K562 (cell line): ENCODE data around the gene USP7. TPM values are rescaled to one million over a fixed set of nuclear protein-coding genes. Genes with fewer than 3 reads are reported as not detected.
A peak's percentile ranks its signal among the peaks of the same experiment; 100 is the strongest.

Experiments
- ASH1L ChIP-seq: fragments of 450-650 bp; IDR thresholded peaks from 2 replicates; pipeline ENCODE4 v1.6.1; 2018; ENCODE audit warnings: borderline replicate concordance, mild to moderate bottlenecking, low read depth; ENCODE audit not compliant: partially characterized antibody
- CHD2 ChIP-seq: IDR thresholded peaks from 2 replicates; pipeline ENCODE4 v1.6.1; 2011; ENCODE audit warnings: low read depth, low read length
- GTF2A2 ChIP-seq: IDR thresholded peaks from 2 replicates; pipeline ENCODE4 v1.6.1; 2016; ENCODE audit warnings: mild to moderate bottlenecking, missing genetic modification characterization, missing compliant biosample characterization
- HCFC1 ChIP-seq: IDR thresholded peaks from 2 replicates; pipeline ENCODE4 v1.6.1; 2012; ENCODE audit warnings: low read depth, low read length, improper control_type of control experiment
- KDM2B ChIP-seq: fragments of 250-450 bp; sonication (Bioruptor Pico); IDR thresholded peaks from 2 replicates; pipeline ENCODE4 v1.8.0; 2021; ENCODE audit warnings: mild to moderate bottlenecking, moderate library complexity
- KDM4B ChIP-seq, 2 experiments: fragments of 450-650 bp in 1 of 2; sonication (generic) in 1 of 2; IDR thresholded peaks; 2 replicates each; pipeline ENCODE4 v1.6.1; 2016 to 2017; ENCODE audit warnings: borderline replicate concordance in 2 of 2, antibody characterized with exemption in 1 of 2, low read depth in 1 of 2, mild to moderate bottlenecking in 1 of 2
- LARP7 ChIP-seq: fragments of 450-650 bp; IDR thresholded peaks from 2 replicates; pipeline ENCODE4 v1.6.1; 2016
- MAFG ChIP-seq: fragments of 450-650 bp; conservative IDR thresholded peaks from 2 replicates; pipeline ENCODE4 v1.6.1; 2016; ENCODE audit warnings: missing genetic modification characterization, missing compliant biosample characterization
- NCOA6 ChIP-seq: fragments of 450-650 bp; IDR thresholded peaks from 2 replicates; pipeline ENCODE4 v1.6.1; 2017; ENCODE audit warnings: mild to moderate bottlenecking
- RAD51 ChIP-seq: fragments of 450-650 bp; IDR thresholded peaks from 2 replicates; pipeline ENCODE4 v1.7.1; 2016; ENCODE audit warnings: low read depth, mild to moderate bottlenecking, borderline replicate concordance
- SIX5 ChIP-seq, 2 experiments: IDR thresholded peaks; 2 replicates each; pipeline ENCODE4 v1.6.1; 2011; ENCODE audit warnings: low read length in 2 of 2, borderline replicate concordance in 1 of 2, low read depth in 1 of 2, mild to moderate bottlenecking in 1 of 2, moderate library complexity in 1 of 2; ENCODE audit not compliant: insufficient read depth in 1 of 2
- SMARCA4 ChIP-seq: fragments of 450-650 bp; IDR thresholded peaks from 2 replicates; pipeline ENCODE4 v1.6.1; 2016
- SMARCA5 ChIP-seq: fragments of 450-650 bp; IDR thresholded peaks from 2 replicates; pipeline ENCODE4 v1.6.1; 2016
- SREBF1 ChIP-seq: fragments of 150-350 bp; IDR thresholded peaks from 2 replicates; pipeline ENCODE4 v1.6.1; 2014; ENCODE audit warnings: antibody characterized with exemption, low read depth, low read length, borderline replicate concordance
- TBP ChIP-seq: optimal IDR thresholded peaks from 2 replicates; pipeline ENCODE3; 2011; ENCODE audit warnings: low read depth, low read length, improper control_type of control experiment
- TRIM24 ChIP-seq, 2 experiments: fragments of 450-650 bp; IDR thresholded peaks; 2 replicates each; pipeline ENCODE4 v1.6.1; 2016
- ZFPM2 ChIP-seq: fragments of 250-450 bp; sonication (Bioruptor Pico); IDR thresholded peaks from 2 replicates; pipeline ENCODE4 v1.5.1; 2022; ENCODE audit warnings: mild to moderate bottlenecking
- ZNF263 ChIP-seq: sonication (generic); formaldehyde crosslinking; IDR thresholded peaks from 2 replicates; pipeline ENCODE4 v1.8.0; 2022; ENCODE audit warnings: mild to moderate bottlenecking, missing genetic modification reagents, borderline replicate concordance
- ZNF764 ChIP-seq: fragments of 250-450 bp; sonication (Bioruptor Pico); IDR thresholded peaks from 2 replicates; pipeline ENCODE4 v1.4.0; 2020; ENCODE audit warnings: low read depth, mild to moderate bottlenecking, moderate library complexity
- polyA plus RNA-seq, 8 experiments: library from polyadenylated mRNA; depleted of rRNA in 4 of 8; stranded (reverse) in 5 of 8; unstranded in 3 of 8; fragments of >200 nt; fragmentation: Nextera tagmentation in 2 of 8; fragmentation: Illumina TruSeq in 1 of 8; extraction: Ambion mirVana in 2 of 8; extraction: Trizol in 1 of 8; gene quantifications; 2 replicates each; pipeline versions ENCODE4 v1.2.1 to v1.2.3, GENCODE V29; 2011 to 2014; ENCODE audit warnings: inconsistent platforms in 1 of 8, missing spikeins in 1 of 8
- total RNA-seq, 7 experiments: library from RNA; depleted of rRNA in 6 of 7; stranded (reverse); fragments of >200 nt in 6 of 7; fragmentation: Illumina TruSeq in 2 of 7; extraction: Trizol in 2 of 7; gene quantifications; 2 replicates each; pipeline versions ENCODE4 v1.2.1 to v1.2.3, GENCODE V29; 2011 to 2021; ENCODE audit warnings: low replicate concordance in 1 of 7
- TF ChIP-seq, protein P1 (sequence below): fragments of 450-650 bp; IDR thresholded peaks from 2 replicates; pipeline ENCODE4 v1.6.1; 2016; ENCODE audit warnings: antibody characterized with exemption
- TF ChIP-seq, protein P2 (sequence below), 2 experiments: fragments of 450-650 bp; conservative IDR thresholded peaks; 2 replicates each; pipeline ENCODE4 v1.6.1; 2017; ENCODE audit warnings: mild to moderate bottlenecking in 2 of 2, moderate library complexity in 2 of 2
- TF ChIP-seq, protein P3 (sequence below): sonication (generic); formaldehyde crosslinking; IDR thresholded peaks from 2 replicates; pipeline ENCODE4 v1.8.1; 2023; ENCODE audit warnings: mild to moderate bottlenecking, missing genetic modification reagents
- TF ChIP-seq, protein P4 (sequence below), 3 experiments: IDR thresholded peaks in 2 of 3; conservative IDR thresholded peaks in 1 of 3; 2 replicates each; pipeline ENCODE4 v1.5.1; 2011 to 2012; ENCODE audit warnings: low read length in 3 of 3, mild to moderate bottlenecking in 3 of 3, control low read depth in 2 of 3, improper control_type of control experiment in 1 of 3, inconsistent platforms in 1 of 3, low read depth in 1 of 3, mixed read lengths in 1 of 3, moderate library complexity in 1 of 3; ENCODE audit not compliant: insufficient read depth in 2 of 3

USP7 gene
- total and polyA plus RNA-seq, 9 of the 15 experiments (the other 6 are each of a cell fraction or from before 2014, with no cell fraction given): 17.1 to 145 (median 57.9) TPM

DNA sequence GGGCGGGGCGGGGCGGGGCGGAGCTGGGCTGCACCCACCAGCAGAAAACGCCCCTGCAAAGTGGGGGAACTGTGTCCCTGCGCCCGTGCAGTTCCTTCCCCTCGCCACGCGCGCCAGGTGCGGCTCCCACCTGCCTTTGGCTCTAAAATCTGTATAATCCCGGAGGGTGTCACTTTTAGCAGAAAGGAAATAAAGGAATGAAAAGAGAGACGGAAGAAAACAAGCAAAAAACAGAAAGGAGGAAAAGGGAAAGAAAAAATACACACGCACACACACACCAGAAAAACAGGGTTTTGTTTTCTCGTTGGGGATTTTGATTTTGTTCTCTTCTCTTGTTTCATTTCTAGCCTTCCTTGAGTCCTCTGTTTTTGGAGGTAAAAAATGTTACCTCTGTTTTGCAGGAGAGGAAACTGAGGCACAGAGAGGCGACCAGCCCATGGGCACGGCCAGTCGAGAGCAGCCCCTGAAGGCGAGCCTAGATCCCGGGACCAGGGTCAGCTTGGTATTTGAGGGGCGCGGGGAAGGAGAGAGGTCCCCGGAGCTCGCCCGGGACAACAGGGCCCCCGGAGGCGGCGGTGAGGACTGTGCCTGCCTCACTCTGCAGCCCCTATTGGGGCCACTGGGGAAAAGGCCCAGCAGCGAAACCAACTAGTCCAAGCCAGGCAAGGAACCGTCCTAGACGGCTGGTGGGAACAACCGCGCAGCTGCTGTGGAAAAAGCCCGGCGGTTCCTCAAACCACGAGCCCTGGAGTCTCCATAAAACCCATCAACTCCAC is 94.3 kb downstream of the USP7 start (continued):
- TF ChIP-seq, protein P1, sequence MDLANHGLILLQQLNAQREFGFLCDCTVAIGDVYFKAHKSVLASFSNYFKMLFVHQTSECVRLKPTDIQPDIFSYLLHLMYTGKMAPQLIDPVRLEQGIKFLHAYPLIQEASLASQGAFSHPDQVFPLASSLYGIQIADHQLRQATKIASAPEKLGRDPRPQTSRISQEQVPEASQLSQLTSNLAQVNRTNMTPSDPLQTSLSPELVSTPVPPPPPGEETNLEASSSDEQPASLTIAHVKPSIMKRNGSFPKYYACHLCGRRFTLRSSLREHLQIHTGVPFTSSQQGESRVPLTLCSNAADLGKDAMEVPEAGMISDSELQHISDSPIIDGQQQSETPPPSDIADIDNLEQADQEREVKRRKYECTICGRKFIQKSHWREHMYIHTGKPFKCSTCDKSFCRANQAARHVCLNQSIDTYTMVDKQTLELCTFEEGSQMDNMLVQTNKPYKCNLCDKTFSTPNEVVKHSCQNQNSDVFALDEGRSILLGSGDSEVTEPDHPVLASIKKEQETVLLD: peak; percentile 59; the same call in 1 of the 2 replicates
- TF ChIP-seq TBP: no peak
- TF ChIP-seq ZFPM2 (CRISPR knock-in tag): no peak
- TF ChIP-seq KDM2B (CRISPR knock-in tag): 0 out of 2 replicates have a peak, but pooled peaks have one; percentile 15
- TF ChIP-seq SIX5 (IDR thresholded peaks at IDR 0.05; ENCODE audit: borderline replicate concordance in 1 of 2, insufficient read depth in 1 of 2, low read depth in 1 of 2, low read length in 2 of 2): no peak
- TF ChIP-seq ZNF263 (CRISPR knock-in tag): no peak
- no peak for TF ChIP-seq ASH1L
- TF ChIP-seq NCOA6: no peak
- TF ChIP-seq, protein P2, sequence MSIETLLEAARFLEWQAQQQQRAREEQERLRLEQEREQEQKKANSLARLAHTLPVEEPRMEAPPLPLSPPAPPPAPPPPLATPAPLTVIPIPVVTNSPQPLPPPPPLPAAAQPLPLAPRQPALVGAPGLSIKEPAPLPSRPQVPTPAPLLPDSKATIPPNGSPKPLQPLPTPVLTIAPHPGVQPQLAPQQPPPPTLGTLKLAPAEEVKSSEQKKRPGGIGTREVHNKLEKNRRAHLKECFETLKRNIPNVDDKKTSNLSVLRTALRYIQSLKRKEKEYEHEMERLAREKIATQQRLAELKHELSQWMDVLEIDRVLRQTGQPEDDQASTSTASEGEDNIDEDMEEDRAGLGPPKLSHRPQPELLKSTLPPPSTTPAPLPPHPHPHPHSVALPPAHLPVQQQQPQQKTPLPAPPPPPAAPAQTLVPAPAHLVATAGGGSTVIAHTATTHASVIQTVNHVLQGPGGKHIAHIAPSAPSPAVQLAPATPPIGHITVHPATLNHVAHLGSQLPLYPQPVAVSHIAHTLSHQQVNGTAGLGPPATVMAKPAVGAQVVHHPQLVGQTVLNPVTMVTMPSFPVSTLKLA (conservative IDR thresholded peaks at IDR 0.05): no peak
- TF ChIP-seq SMARCA4: peak; percentile 47
- TF ChIP-seq SMARCA5: peak; percentile 35; the same call in 1 of the 2 replicates
- no peak for TF ChIP-seq SREBF1
- TF ChIP-seq TRIM24 (IDR thresholded peaks at IDR 0.05): no peak
- no peak for TF ChIP-seq GTF2A2 (tag)
- TF ChIP-seq KDM4B (IDR thresholded peaks at IDR 0.05; ENCODE audit: borderline replicate concordance in 2 of 2, low read depth in 1 of 2): no peak
- TF ChIP-seq, protein P3, sequence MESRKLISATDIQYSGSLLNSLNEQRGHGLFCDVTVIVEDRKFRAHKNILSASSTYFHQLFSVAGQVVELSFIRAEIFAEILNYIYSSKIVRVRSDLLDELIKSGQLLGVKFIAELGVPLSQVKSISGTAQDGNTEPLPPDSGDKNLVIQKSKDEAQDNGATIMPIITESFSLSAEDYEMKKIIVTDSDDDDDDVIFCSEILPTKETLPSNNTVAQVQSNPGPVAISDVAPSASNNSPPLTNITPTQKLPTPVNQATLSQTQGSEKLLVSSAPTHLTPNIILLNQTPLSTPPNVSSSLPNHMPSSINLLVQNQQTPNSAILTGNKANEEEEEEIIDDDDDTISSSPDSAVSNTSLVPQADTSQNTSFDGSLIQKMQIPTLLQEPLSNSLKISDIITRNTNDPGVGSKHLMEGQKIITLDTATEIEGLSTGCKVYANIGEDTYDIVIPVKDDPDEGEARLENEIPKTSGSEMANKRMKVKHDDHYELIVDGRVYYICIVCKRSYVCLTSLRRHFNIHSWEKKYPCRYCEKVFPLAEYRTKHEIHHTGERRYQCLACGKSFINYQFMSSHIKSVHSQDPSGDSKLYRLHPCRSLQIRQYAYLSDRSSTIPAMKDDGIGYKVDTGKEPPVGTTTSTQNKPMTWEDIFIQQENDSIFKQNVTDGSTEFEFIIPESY (CRISPR knock-in tag): peak; percentile 90
- 0 out of 2 replicates have a peak, but pooled peaks have one; percentile 51 for TF ChIP-seq LARP7
- no peak for TF ChIP-seq MAFG (tag)
- no peak for TF ChIP-seq CHD2
- TF ChIP-seq ZNF764 (CRISPR knock-in tag): no peak
- TF ChIP-seq HCFC1: no peak
- no peak for TF ChIP-seq RAD51
- TF ChIP-seq, protein P4, sequence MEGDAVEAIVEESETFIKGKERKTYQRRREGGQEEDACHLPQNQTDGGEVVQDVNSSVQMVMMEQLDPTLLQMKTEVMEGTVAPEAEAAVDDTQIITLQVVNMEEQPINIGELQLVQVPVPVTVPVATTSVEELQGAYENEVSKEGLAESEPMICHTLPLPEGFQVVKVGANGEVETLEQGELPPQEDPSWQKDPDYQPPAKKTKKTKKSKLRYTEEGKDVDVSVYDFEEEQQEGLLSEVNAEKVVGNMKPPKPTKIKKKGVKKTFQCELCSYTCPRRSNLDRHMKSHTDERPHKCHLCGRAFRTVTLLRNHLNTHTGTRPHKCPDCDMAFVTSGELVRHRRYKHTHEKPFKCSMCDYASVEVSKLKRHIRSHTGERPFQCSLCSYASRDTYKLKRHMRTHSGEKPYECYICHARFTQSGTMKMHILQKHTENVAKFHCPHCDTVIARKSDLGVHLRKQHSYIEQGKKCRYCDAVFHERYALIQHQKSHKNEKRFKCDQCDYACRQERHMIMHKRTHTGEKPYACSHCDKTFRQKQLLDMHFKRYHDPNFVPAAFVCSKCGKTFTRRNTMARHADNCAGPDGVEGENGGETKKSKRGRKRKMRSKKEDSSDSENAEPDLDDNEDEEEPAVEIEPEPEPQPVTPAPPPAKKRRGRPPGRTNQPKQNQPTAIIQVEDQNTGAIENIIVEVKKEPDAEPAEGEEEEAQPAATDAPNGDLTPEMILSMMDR (IDR thresholded peaks at IDR 0.05 in 2 of 3, conservative IDR thresholded peaks at IDR 0.05 in 1 of 3; ENCODE audit: insufficient read depth in 2 of 3, low read depth in 1 of 3, low read length in 3 of 3): peak in 2 of 3 experiments; percentile 26 to 74; a peak in 4 of 6 replicates
